K562 (cell line): ENCODE measurements around the gene MINDY3. TPM values are rescaled to one million over a fixed set of nuclear protein-coding genes. Genes with fewer than 3 reads are reported as not detected.

Source experiments
- ATAC-seq: fragments of 200-7000 bp; cut with Tn5 transposase; 3 replicates; pipeline ENCODE4 v1.9.1; 2020; ENCODE audit warnings: moderate library complexity
- BruUV-seq: library from RNA; stranded (reverse); fragments of 400-500 nt; replicated peaks from 2 replicates; lab custom pipeline; 2021; lab: Mats Ljungman, UMichigan
- CTCF ChIA-PET: fragments of 300-600 bp; formaldehyde crosslinking; extraction: SDS; loops from one replicate; lab custom pipeline; 2021; ENCODE audit warnings: low intra/inter-chr PET ratio; lab: Yijun Ruan, JAX
- POLR2A ChIA-PET: fragments of 300-600, 350-650 bp; sonication (Branson Sonifier 250); formaldehyde crosslinking; extraction: SDS; loops from one replicate; lab custom pipeline; 2021; ENCODE audit warnings: antibody characterized with exemption, inconsistent platforms; lab: Yijun Ruan, JAX
- DNase-seq, 4 experiments: peaks; one replicate each; pipeline versions ENCODE4 v3.0.0 to v3.0.0-alpha.2; 2011 to 2018; ENCODE audit warnings: low spot score in 3 of 4, mixed read lengths in 3 of 4; ENCODE audit errors: extremely low read depth in 1 of 4
- FAIRE-seq: peaks from 2 replicates; lab custom pipeline; 2011; peaks lifted over from hg19 to GRCh38; lab: Jason Lieb, UNC
- H2AFZ ChIP-seq: 2 replicates; pipeline ENCODE4 v1.6.0; 2011; ENCODE audit warnings: low read depth, low read length, control low read depth, inconsistent platforms
- H3K27ac ChIP-seq: fragments of 200-600 bp; 3 replicates; pipeline ENCODE4 v1.8.0; 2011; ENCODE audit warnings: low read depth, mild to moderate bottlenecking, control low read depth, inconsistent platforms, low read length, moderate library complexity, mixed read lengths; ENCODE audit errors: extremely low read depth
- H3K27me3 ChIP-seq, 2 experiments: fragments of 300-600 bp in 1 of 2; 2 replicates in 1 of 2; 3 replicates in 1 of 2; pipeline versions ENCODE4 v1.6.0 to v1.8.0; 2011; ENCODE audit warnings: inconsistent platforms in 2 of 2, low read length in 2 of 2, mild to moderate bottlenecking in 1 of 2, mixed read lengths in 1 of 2, moderate library complexity in 1 of 2; ENCODE audit not compliant: control insufficient read depth in 2 of 2, insufficient read depth in 2 of 2
- H3K36me3 ChIP-seq: fragments of 300-600 bp; 3 replicates; pipeline ENCODE4 v1.8.0; 2011; ENCODE audit warnings: mild to moderate bottlenecking, low read length, inconsistent platforms; ENCODE audit not compliant: control insufficient read depth, insufficient read depth
- H3K4me1 ChIP-seq, 2 experiments: fragments of 200-600 bp in 1 of 2; replicated peaks in 1 of 2; 2 replicates in 1 of 2; 3 replicates in 1 of 2; pipeline versions ENCODE4 v1.5.1 to v1.8.0; 2011; ENCODE audit warnings: inconsistent platforms in 2 of 2, low read length in 2 of 2, mild to moderate bottlenecking in 1 of 2, mixed read lengths in 1 of 2, moderate library complexity in 1 of 2; ENCODE audit not compliant: control insufficient read depth in 2 of 2, insufficient read depth in 2 of 2
- H3K4me2 ChIP-seq: 2 replicates; pipeline ENCODE4 v1.6.1; 2011; ENCODE audit warnings: low read length, control low read depth, inconsistent platforms, mixed read lengths; ENCODE audit not compliant: insufficient read depth
- H3K4me3 ChIP-seq: fragments of 200-600 bp; sonication (generic), shearing (Covaris generic); 2 replicates; pipeline ENCODE4 v1.5.1; 2016; ENCODE audit warnings: control low read depth, inconsistent platforms
- H3K79me2 ChIP-seq: fragments of 200-600 bp; 3 replicates; pipeline ENCODE4 v1.8.0; 2011; ENCODE audit warnings: low read length, inconsistent platforms; ENCODE audit not compliant: control insufficient read depth, insufficient read depth
- H3K9ac ChIP-seq, 2 experiments: 2 replicates each; pipeline versions ENCODE4 v1.6.0 to v1.6.1; 2011; ENCODE audit warnings: low read depth in 2 of 2, low read length in 2 of 2, control low read depth in 1 of 2, inconsistent platforms in 1 of 2, mild to moderate bottlenecking in 1 of 2, mixed read lengths in 1 of 2; ENCODE audit not compliant: insufficient read depth in 1 of 2
- H3K9me1 ChIP-seq: one replicate; pipeline ENCODE4 v1.6.0; 2011; ENCODE audit warnings: inconsistent platforms, mild to moderate bottlenecking, low read length, moderate library complexity; ENCODE audit not compliant: control insufficient read depth, insufficient read depth
- H3K9me3 ChIP-seq: replicated peaks from 2 replicates; pipeline ENCODE4 v1.5.1; 2011; ENCODE audit warnings: low read depth, low read length, inconsistent platforms; ENCODE audit not compliant: control insufficient read depth, insufficient read depth
- H4K20me1 ChIP-seq: replicated peaks from 2 replicates; pipeline ENCODE4 v1.6.1; 2011; ENCODE audit warnings: low read length, inconsistent platforms, mixed read lengths; ENCODE audit not compliant: control insufficient read depth, insufficient read depth
- ATF7 ChIP-seq: fragments of 450-650 bp; IDR thresholded peaks from 2 replicates; pipeline ENCODE4 v1.7.1; 2014; ENCODE audit warnings: mild to moderate bottlenecking, moderate library complexity
- CBX5 ChIP-seq: IDR thresholded peaks from 2 replicates; pipeline ENCODE4 v1.6.1; 2014; ENCODE audit warnings: low read depth, borderline replicate concordance
- EGR1 ChIP-seq: fragments of 450-650 bp; conservative IDR thresholded peaks from 2 replicates; pipeline ENCODE4 v1.6.1; 2017; ENCODE audit warnings: mild to moderate bottlenecking
- KAT2B ChIP-seq: IDR thresholded peaks from one replicate; pipeline ENCODE4 v1.6.1; 2012; ENCODE audit warnings: low read depth, mild to moderate bottlenecking, control low read depth, inconsistent platforms, low read length, moderate library complexity
- MAFK ChIP-seq: IDR thresholded peaks from 2 replicates; pipeline ENCODE4 v1.6.1; 2011; ENCODE audit warnings: low read length, improper control_type of control experiment
- PCBP2 ChIP-seq: fragments of 200-400 bp; formaldehyde crosslinking; IDR thresholded peaks from 2 replicates; pipeline ENCODE4 v1.6.1; 2018; ENCODE audit warnings: low read length, low read depth, mild to moderate bottlenecking, moderate library complexity; ENCODE audit not compliant: poor library complexity, severe bottlenecking
- RUNX1 ChIP-seq: sonication (generic); IDR thresholded peaks from 2 replicates; pipeline ENCODE4 v1.6.1; 2016; ENCODE audit warnings: antibody characterized with exemption, low read depth
- SRF ChIP-seq, 2 experiments: fragments of 250-450, 450-650 bp in 1 of 2; sonication (Bioruptor Pico) in 1 of 2; sonication (generic) in 1 of 2; formaldehyde crosslinking; IDR thresholded peaks; 2 replicates each; pipeline versions ENCODE4 v1.5.0 to v1.5.1; 2020 to 2022; ENCODE audit warnings: mild to moderate bottlenecking in 1 of 2, missing genetic modification reagents in 1 of 2
- TAF1 ChIP-seq: IDR thresholded peaks from 2 replicates; pipeline ENCODE4 v1.6.1; 2011; ENCODE audit warnings: mild to moderate bottlenecking, low read length, moderate library complexity; ENCODE audit not compliant: insufficient read depth, control insufficient read depth, severe bottlenecking; ENCODE audit errors: extremely low read depth
- ZFP1 ChIP-seq: fragments of 450-650 bp; formaldehyde crosslinking; IDR thresholded peaks from 2 replicates; pipeline ENCODE4 v1.4.0; 2020; ENCODE audit warnings: mild to moderate bottlenecking, mixed read lengths
- ZNF175 ChIP-seq: fragments of 200-800 bp; sonication (Bioruptor generic); IDR thresholded peaks from 2 replicates; pipeline ENCODE4 v1.6.1; 2016; ENCODE audit warnings: low read depth, mild to moderate bottlenecking, missing genetic modification characterization, missing compliant biosample characterization
- ZNF184 ChIP-seq: sonication (generic); formaldehyde crosslinking; IDR thresholded peaks from 2 replicates; pipeline ENCODE4 v1.5.0; 2020; ENCODE audit warnings: missing genetic modification reagents
- WGBS: fragments of 100-300 bp; shearing (Covaris generic); methylation state at CpG from one replicate; pipeline ENCODE4 v1.1.6; 2016; ENCODE audit warnings: low coverage, mixed read lengths; ENCODE audit not compliant: insufficient coverage; ENCODE audit errors: missing lambda C conversion rate; 5-methylcytosine and 5-hydroxymethylcytosine counted together
- in situ Hi-C: fragments of 300-500 bp; cut with MboI; formaldehyde crosslinking; loops from 4 replicates; pipeline ENCODE4 v1.15.0; 2018; ENCODE audit warnings: inconsistent platforms, mixed read lengths
- intact Hi-C: fragments of 100-400 bp; cut with micrococcal nuclease; formaldehyde crosslinking; loops from 2 replicates; pipeline ENCODE4 v1.14.2; 2022
- polyA plus RNA-seq, 8 experiments: library from polyadenylated mRNA; depleted of rRNA in 4 of 8; stranded (reverse) in 5 of 8; unstranded in 3 of 8; fragments of >200 nt; fragmentation: Nextera tagmentation in 2 of 8; fragmentation: Illumina TruSeq in 1 of 8; extraction: Ambion mirVana in 2 of 8; extraction: Trizol in 1 of 8; gene quantifications; 2 replicates each; pipeline versions ENCODE4 v1.2.1 to v1.2.3, GENCODE V29; 2011 to 2014; ENCODE audit warnings: inconsistent platforms in 1 of 8, missing spikeins in 1 of 8
- total RNA-seq, 7 experiments: library from RNA; depleted of rRNA in 6 of 7; stranded (reverse); fragments of >200 nt in 6 of 7; fragmentation: Illumina TruSeq in 2 of 7; extraction: Trizol in 2 of 7; gene quantifications; 2 replicates each; pipeline versions ENCODE4 v1.2.1 to v1.2.3, GENCODE V29; 2011 to 2021; ENCODE audit warnings: low replicate concordance in 1 of 7
- TF ChIP-seq, protein P1 (sequence below): sonication (generic); formaldehyde crosslinking; IDR thresholded peaks from 2 replicates; pipeline ENCODE4 v1.4.0; 2020; ENCODE audit warnings: mild to moderate bottlenecking, missing genetic modification reagents
- TF ChIP-seq, protein P2 (sequence below): IDR thresholded peaks from 2 replicates; pipeline ENCODE4 v1.6.1; 2016; ENCODE audit warnings: missing genetic modification characterization, missing compliant biosample characterization
- TF ChIP-seq, protein P3 (sequence below): sonication (generic); formaldehyde crosslinking; IDR thresholded peaks from 2 replicates; pipeline ENCODE4 v1.8.0; 2022; ENCODE audit warnings: missing genetic modification reagents, mild to moderate bottlenecking, moderate library complexity, borderline replicate concordance

MINDY3 gene
- total and polyA plus RNA-seq, 9 of the 15 experiments (the other 6 are each of a cell fraction or from before 2014, with no cell fraction given): 14.0 to 35.9 (median 23.6) TPM

DNA sequence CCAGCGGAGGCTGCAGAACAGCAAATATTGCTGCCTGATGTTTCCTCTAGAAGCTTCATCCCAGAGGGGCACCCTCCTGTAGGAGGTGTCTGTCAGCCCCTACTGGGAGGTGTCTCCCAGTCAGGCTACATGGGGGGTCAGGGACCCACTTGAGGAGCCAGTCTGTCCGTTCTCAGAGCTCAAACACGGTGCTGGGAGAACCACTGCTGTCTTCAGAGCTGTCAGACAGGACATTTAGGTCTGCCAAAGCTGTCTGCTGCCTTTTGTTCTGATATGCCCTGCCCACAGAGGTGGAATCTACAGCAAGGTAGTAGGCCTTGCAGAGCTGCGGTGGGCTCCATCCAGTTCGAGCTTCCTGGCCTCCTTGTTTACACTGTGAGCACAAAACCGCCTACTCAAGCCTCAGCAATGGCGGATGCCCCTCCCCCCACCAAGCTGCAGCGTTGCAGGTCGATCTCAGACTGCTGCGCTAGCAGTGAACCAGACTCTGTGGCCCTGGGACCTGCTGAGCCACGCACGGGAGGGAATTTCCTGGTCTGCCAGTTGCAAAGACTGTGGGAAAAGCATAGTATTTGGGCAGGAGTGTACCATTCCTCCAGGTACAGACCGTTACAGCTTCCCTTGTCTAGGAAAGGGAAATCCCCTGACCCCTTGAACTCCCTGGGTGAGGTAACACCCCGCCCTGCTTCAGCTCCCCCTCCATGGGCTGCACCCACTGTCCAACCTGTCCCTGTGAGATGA is 17.7 kb upstream of the MINDY3 start:
- H3K4me3 ChIP-seq: no peak overlapping the region
- H3K9ac ChIP-seq: peak overlapping the region; percentile 10 to 23; a peak in 3 of 4 replicates
- ChIA-PET POLR2A (no interaction called here), CTCF (interaction anchor here (1.9 kb wide), 1 partner anchor 899 kb away, joined by 8 read pairs; no protein-coding TSS in a partner anchor)
- intact Hi-C loops: no loop called here
- H4K20me1 ChIP-seq: no peaks in the 10 kb centered on the region
- H3K27me3 ChIP-seq: peaks cover 5 to 11% of the 10 kb centered on the region in 2 experiments; a peak in 1 of 5 replicates
- in situ Hi-C loops: loop anchor here (25.0 kb wide), 1 partner anchor 934 kb away; the partner anchor contains the start of gene RSU1
- DNase-seq (peak in 1 of 4 experiments; percentile 57), FAIRE-seq (peak; percentile 32), ATAC-seq (peak; percentile 83)
- peaks cover 7 to 8% of the 10 kb centered on the region in 2 experiments; a peak in 4 of 5 replicates for H3K4me1 ChIP-seq
- no peaks in the 10 kb centered on the region for H3K79me2 ChIP-seq
- H2AFZ ChIP-seq: peak overlapping the region; percentile 92
- H3K9me1 ChIP-seq: no peaks in the 10 kb centered on the region
- no TSS peak for BruUV-seq
- H3K4me2 ChIP-seq: peak overlapping the region; percentile 74
- WGBS: 12% methylated on average over 13 of the region's 14 CpGs
- H3K9me3 ChIP-seq: no peaks in the 10 kb centered on the region
- H3K27ac ChIP-seq: no peak overlapping the region
- H3K36me3 ChIP-seq: no peaks in the 10 kb centered on the region
- TF ChIP-seq ATF7 (0 out of 2 replicates have a peak, but pooled peaks have one; percentile 19), TAF1 (no peak), CBX5 (peak; percentile 27; the same call in 1 of the 2 replicates), PCBP2 (no peak), EGR1 (peak; percentile 67), ZNF175 (CRISPR knock-in tag) (no peak), ZFP1 (CRISPR knock-in tag) (no peak), RUNX1 (no peak), SRF (CRISPR knock-in tag; IDR thresholded peaks at IDR 0.05) (no peak), ZNF184 (no peak), MAFK (no peak), KAT2B (no peak)
- TF ChIP-seq, protein P1, sequence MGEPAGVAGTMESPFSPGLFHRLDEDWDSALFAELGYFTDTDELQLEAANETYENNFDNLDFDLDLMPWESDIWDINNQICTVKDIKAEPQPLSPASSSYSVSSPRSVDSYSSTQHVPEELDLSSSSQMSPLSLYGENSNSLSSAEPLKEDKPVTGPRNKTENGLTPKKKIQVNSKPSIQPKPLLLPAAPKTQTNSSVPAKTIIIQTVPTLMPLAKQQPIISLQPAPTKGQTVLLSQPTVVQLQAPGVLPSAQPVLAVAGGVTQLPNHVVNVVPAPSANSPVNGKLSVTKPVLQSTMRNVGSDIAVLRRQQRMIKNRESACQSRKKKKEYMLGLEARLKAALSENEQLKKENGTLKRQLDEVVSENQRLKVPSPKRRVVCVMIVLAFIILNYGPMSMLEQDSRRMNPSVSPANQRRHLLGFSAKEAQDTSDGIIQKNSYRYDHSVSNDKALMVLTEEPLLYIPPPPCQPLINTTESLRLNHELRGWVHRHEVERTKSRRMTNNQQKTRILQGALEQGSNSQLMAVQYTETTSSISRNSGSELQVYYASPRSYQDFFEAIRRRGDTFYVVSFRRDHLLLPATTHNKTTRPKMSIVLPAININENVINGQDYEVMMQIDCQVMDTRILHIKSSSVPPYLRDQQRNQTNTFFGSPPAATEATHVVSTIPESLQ (CRISPR knock-in tag): no peak
- TF ChIP-seq, protein P2, sequence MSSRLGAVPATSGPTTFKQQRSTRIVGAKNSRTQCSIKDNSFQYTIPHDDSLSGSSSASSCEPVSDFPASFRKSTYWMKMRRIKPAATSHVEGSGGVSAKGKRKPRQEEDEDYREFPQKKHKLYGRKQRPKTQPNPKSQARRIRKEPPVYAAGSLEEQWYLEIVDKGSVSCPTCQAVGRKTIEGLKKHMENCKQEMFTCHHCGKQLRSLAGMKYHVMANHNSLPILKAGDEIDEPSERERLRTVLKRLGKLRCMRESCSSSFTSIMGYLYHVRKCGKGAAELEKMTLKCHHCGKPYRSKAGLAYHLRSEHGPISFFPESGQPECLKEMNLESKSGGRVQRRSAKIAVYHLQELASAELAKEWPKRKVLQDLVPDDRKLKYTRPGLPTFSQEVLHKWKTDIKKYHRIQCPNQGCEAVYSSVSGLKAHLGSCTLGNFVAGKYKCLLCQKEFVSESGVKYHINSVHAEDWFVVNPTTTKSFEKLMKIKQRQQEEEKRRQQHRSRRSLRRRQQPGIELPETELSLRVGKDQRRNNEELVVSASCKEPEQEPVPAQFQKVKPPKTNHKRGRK (tag): no peak
- TF ChIP-seq, protein P3, sequence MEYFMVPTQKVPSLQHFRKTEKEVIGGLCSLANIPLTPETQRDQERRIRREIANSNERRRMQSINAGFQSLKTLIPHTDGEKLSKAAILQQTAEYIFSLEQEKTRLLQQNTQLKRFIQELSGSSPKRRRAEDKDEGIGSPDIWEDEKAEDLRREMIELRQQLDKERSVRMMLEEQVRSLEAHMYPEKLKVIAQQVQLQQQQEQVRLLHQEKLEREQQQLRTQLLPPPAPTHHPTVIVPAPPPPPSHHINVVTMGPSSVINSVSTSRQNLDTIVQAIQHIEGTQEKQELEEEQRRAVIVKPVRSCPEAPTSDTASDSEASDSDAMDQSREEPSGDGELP (CRISPR knock-in tag): peak; percentile 21; the same call in 1 of the 2 replicates
